HL-60 (cell line): Measurements from ENCODE around the gene PIK3R2.

Experiments used
- CTCF ChIP-seq: IDR thresholded peaks from one replicate; pipeline ENCODE4 v1.5.1; 2011; ENCODE audit warnings: low read length, control low read depth, inconsistent platforms; ENCODE audit not compliant: insufficient read depth
- GABPA ChIP-seq: IDR thresholded peaks from 2 replicates; pipeline ENCODE4 v1.6.1; 2012; ENCODE audit warnings: low read depth
- SPI1 ChIP-seq: IDR thresholded peaks from 2 replicates; pipeline ENCODE4 v1.6.1; 2012; ENCODE audit warnings: low read depth, mild to moderate bottlenecking, borderline replicate concordance

DNA sequence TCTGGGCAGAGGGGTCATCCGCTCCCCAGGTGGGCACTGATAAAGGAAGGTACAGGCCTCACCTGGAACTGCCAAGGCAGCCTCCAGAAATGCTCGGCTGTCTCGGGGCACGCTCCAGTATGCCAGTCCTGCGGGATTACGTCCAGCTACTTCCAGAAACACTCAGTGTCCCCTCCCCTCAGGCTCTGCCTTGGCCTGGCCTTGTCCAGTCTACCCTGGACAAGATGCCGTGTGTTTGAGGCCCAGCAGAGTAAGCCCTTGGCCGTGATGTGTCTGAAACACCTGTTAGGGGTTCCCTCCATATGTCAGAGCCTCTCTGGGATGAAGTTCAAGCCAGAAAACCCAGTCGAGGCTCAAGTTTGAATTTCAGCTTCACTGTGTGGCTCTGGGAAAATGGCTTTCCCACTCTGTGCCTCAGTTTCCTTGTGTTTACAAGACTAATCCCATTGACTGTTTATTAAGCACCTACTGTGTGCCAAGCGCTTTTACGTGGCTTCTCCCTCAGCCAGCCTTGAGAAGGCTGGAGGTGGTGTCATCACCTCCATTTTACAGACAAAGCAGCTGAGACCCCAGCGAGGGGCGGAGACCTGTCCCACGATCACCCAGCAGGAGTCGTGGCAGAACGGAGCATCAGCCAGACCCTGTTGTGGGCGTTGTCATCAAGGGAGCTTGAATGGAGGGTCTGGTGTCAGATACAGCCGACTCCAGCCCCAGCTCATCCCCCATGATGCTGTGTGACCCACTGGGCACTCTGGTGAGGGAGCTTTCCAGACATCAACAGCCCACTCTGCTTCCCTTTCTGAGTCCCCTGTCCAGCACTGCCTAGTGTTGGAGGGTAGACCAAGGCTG, 2.0 kb upstream of the PIK3R2 start:
- TF ChIP-seq GABPA, result no peak
- no peak for TF ChIP-seq CTCF
- TF ChIP-seq SPI1, result no peak
